Activated CD4-positive, alpha-beta T cell treated with anti-CD3 and anti-CD28 coated beads, Interleukin-2, Interleukin-6, amounts not matched to agents 100 ng/mL and 50 ng/mL, durations not matched to agents 16 hours and 8 hours (primary cell): ENCODE measurements around the gene THUMPD2.
"Not testable (repeated sequence)": the region's sequence is repeated elsewhere in the genome, so short reads cannot be mapped to it uniquely, and the experiment has no call there.

Experiments
- DNase-seq: peaks from one replicate; pipeline ENCODE4 v3.0.0-alpha.2; 2020

THUMPD2 gene

GRCh38 chr2:39778775-39779340, at the start of gene THUMPD2:
Gene THUMPD2, minus strand, starts transcription at chr2:39779258. Its CDS starts 19 bp downstream, at chr2:39779239.
- peak; percentile 86 for DNase-seq

GRCh38 chr2:39821871-39822270, 42.8 kb upstream of the THUMPD2 start:
- DNase-seq: no peak

DNA sequence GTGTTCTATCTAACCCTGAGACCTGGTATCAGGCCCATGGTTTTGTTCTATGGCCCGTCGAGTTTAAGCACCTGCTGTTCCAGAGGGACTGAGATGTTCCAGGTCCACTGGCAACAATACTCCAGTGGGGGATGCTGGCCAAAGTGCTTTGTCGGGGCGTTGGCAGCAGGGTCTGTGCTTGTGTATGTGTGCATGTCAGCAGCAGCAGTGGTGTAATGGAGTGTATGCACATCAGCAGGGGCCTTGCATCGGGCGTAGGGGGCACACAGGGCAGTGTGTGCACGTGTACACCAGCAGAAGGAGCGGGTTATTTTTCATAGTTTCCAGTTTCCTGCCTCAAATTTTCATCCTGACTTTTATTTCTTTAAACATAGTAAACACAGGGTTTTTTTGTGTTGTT, 37.8 kb upstream of the THUMPD2 start:
- no peak for DNase-seq

- no peak for DNase-seq
Measured at GRCh38 chr2:39816428-39816827, 37.4 kb upstream of the THUMPD2 start.

- no peak for DNase-seq
Measured at GRCh38 chr2:39805936-39806608, 27.0 kb upstream of the THUMPD2 start.

DNA sequence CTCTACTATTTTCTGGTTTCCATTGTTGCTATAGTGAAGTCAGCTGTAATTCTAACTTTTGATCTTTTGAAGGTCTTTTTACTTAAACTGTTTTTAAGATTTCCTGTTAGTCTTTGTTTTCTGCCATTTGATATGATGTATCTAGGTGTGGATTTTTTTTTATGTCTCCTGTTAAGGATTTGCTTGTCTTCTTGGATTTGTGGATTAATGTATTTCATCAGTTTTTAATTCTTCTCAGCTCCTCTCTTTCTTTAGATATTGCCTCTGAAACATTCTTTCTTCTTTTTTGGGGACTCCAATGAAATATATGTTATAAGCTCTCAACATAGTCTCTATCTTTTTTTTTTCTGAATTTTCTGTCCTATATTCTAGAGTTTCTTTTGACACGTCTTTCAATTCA, 24.8 kb upstream of the THUMPD2 start:
- DNase-seq: no peak

GRCh38 chr2:39800752-39801151, 21.7 kb upstream of the THUMPD2 start:
- DNase-seq: no peak

DNA sequence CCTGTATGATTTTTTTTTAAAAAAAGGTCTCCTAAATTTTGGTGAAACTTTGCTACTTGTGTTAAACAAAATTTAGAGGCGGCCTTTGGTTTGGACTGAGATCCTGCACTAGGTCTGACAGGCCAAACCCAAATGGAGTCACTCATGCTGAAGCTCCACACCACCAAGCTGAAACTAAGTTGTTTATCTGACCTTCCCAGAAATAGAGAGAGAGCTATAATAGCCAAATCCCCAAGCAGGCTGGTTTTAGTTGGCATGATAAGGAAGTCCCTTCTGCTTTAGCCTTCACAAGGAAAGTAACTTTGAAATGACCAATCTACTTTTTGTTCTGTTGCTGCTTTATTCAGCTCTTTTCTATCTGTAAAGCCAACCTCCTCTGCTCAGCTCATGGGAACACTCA, 17.1 kb upstream of the THUMPD2 start:
- no peak for DNase-seq

DNA sequence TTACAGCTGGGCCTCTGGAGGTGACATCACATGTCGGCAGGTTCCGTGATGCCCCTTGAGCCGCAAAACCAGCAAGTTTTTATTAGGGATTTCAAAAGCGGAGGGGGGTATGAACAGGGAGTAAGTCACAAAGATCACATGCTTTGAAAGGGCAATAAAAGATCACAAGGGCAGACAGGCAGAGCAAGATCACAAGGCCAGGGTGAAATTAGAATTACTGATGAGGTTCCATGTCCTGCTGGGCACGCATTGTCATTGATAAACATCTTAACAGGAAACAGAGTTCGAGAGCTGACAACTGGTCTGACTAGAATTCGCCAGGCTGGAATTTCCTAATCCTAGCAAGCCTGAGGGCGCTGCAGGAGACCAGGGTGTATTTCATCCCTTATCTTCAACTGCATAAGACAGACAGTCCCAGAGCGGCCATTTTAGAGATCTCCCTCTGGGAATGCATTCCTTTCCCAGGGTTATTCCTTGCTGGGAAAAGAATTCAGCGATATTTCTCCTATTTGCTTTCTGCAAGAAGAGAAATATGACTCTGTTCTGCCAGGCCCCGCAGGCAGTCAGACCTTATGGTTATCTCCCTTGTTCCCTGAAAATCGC, 11.3 kb upstream of the THUMPD2 start:
- DNase-seq: not testable (repeated sequence)

- no peak for DNase-seq
Measured at GRCh38 chr2:39787950-39788349, 8.9 kb upstream of the THUMPD2 start.

DNA sequence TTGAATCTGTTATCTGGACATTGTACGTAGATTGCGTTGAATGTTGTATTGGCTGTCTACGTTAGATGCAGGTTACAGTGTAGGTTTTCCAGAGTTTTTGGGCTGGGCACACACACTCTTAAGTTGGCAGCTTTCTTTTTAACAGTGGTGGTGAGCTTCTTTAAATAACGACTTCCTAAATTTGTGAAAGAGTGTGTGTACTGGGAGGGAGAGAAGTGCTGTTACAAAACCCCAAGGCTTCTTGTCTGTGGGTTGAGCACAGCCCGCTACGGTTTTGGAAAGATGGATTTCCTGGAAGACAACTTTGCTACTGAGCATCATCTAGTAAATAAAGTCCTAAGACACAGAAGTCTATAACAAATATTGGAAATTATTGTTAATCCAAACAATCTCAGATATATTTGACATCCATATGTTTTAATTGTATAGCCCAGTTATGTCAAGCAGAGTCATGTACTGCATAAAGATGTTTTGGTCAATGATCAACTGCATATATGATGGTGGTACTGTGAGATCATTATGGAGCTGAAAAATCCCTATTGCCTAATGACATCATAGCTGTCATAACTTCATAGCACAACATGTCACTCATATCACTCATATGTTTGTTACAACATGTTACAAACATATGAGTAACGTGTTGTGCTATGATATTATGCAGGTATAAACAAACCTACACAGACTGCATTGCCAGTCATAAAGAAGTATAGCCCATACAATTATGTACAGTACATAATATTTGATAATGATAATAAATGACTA, 7.9 kb upstream of the THUMPD2 start:
- DNase-seq: no peak

DNA sequence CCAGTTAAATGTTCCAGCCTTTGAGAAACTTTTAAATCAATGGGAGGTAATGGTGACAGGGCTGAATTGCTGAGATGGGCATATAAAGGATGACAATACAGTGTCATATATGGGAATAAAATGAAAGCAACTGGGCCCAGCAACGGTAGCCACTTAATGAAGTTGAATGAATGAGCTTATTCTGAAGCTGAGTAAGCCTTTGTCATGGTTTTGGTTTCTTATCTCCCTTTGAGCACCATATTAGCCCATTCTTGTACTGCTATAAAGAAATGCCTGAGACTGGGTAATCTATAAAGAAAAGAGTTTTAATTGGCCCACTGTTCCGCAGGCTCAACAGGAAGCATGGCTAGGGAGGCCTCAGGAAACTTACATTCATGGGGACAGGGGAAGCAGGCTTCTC, 3.5 kb upstream of the THUMPD2 start:
- DNase-seq: no peak

GRCh38 chr2:39781697-39782096, 2.6 kb upstream of the THUMPD2 start:
- DNase-seq: no peak

- peak; percentile 20 for DNase-seq
Measured at GRCh38 chr2:39780825-39781600, 2.0 kb upstream of the THUMPD2 start.

DNA sequence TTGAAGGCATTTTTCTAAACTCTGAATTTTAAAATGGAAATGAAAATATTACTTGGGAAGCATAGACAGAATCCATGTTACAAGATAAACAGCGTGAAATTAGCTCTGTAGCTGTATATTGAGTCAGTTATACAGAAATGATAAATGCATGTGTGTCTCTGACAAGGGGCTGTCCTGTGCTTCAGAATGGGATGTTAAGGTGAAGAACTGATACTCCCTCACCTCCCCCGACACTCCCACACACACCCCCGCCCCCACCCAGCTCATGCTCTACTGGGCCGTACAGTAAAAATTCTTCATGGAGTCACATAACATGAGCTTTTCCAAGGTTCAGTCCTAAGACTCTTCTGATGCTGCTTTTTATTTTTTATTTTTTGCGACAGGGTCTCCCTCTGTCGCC, 869 bp upstream of the THUMPD2 start:
- DNase-seq: no peak

DNA sequence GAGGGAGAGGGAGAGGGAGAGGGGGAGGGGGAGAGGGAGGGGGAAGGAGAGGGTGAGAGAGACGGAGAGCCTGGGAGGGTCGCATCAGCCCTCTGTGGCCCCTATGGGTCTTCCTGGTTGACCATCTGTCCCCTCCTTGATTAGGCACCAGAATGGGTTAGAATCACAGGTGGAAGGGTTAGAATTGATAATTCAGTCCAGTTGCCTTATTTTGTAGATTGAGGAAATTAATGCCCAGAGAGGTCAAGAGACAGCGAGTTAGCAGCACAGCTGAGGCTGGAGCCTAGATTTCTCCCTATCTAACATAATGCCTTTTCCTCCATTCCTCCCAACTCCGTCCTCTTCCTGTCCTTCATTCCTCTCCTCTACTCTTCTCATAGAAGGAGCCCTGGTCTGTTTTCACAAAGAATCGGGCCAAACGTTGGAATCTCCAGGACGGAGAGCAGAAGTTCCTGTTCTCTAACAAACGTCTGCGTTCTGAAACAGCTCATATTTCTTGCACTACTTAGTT, 338 bp upstream of the THUMPD2 start:
- no peak for DNase-seq

DNA sequence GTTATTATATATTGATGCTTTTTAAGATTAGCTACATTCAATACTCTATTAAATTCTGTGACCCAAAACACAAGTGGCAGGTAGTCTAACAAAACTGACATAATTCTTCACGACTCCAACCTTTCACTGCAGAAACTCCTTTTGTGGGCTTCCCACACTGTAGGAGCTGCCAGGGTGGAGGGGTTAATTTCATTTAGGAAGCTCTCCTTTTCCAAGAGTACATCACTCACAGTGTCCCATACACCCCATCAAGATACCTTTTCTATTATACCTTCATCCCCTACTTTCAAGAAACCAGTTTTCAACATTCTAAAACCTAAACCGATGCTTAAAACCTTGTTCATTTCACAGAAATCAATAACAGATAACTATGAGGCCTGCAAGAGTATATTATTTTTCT, 825 bp downstream of the THUMPD2 start:
- no peak for DNase-seq

DNA sequence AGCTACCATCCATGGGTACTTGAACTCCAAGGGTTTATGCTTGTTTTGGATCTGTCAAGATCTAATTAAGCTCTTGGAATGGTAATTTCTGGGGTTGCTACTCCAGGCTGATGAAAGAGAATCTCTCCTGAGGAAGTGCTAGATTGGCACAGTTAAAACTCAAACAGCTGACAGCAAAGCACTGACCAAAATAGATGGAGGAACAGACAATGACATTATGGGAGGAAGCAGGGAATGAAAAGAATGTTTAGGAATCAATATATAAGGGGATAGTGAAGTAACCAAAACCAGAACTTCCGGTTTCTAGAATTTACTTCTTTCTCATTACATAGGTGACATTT, 6.3 kb downstream of the THUMPD2 start:
- DNase-seq: no peak

DNA sequence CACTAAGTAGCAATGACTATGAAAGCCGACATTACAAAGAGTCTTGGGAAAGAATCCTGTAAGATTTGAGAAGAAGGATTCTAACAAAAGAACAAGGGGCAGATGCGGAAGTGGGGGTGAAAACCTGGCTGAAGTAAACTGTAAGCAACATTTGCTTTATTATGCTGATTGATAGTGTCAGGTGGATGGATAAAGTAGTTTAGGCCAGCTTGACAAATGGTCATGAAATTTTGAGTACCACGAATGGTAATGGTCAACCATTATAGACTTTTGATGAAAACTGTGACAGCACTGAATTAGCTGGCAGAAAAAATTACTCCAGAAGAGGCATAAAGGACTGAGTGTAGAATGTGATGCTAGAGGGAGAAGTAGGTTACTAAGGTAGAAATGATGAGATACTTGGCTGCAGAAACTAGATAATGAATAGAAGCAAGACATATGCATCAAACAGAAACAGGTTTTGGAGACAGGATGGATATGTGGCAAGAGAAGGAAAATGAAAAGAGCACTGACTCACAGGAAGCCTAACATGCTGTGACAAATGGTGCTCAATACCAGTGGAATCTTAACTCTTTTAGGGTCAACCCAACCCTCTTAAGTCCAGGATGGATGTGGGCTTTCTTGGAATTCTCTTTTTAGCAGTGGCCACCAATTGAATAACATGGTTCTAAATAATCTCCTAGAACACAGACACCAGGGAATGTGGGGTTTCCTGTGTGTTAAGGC, 6.8 kb downstream of the THUMPD2 start:
- DNase-seq: peak; percentile 56

- no peak for DNase-seq
Measured at GRCh38 chr2:39762448-39762847, 16.6 kb downstream of the THUMPD2 start.

- no peak for DNase-seq
Measured at GRCh38 chr2:39757156-39757555, 21.9 kb downstream of the THUMPD2 start.

DNA sequence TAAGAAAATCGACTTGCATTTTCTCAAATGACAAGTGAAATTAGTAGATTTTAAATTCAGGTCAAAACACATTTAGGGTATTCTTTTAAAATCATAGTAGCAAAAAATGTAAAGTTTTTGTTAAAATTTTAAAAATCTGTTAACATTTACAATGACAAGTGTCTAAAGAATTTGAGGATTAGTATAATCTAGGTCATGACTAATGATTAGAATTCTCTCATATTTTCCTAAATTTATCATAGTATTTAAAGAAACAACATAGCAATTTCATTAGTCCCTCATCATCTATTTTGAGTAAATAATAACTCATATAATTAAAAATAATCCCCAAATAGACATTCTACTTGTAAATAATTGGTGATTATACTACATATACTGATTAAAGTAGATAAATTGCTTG, 23.6 kb downstream of the THUMPD2 start:
- DNase-seq: no peak
